Panc1 (cell line): Measurements from ENCODE around the gene TECR. TPM values are rescaled to one million over a fixed set of nuclear protein-coding genes. Genes with fewer than 3 reads are reported as not detected.

Experiments used
- ATAC-seq: fragments of 200-7000 bp; cut with Tn5 transposase; 2 replicates; pipeline ENCODE4 v1.9.1; 2020; ENCODE audit warnings: mild to moderate bottlenecking, moderate library complexity
- BruUV-seq: library from RNA; stranded (reverse); fragments of 400-500 nt; replicated peaks from 2 replicates; lab custom pipeline; 2021; lab: Mats Ljungman, UMichigan
- CTCF ChIA-PET: fragments of 300-600 bp; sonication (Branson Sonifier 250); formaldehyde crosslinking; loops from one replicate; lab custom pipeline; 2022; ENCODE audit warnings: antibody characterized with exemption; lab: Charles Lee
- POLR2A ChIA-PET: fragments of 300-600 bp; sonication (Branson Sonifier 250); formaldehyde crosslinking; loops from one replicate; lab custom pipeline; 2022; ENCODE audit warnings: antibody characterized with exemption; lab: Charles Lee
- DNase-seq: peaks from one replicate; pipeline ENCODE4 v3.0.0-alpha.2; 2010; ENCODE audit warnings: low read depth, low spot score
- H3K27ac ChIP-seq: 2 replicates; pipeline ENCODE4 v1.5.1; 2011; ENCODE audit warnings: mild to moderate bottlenecking, low read length, inconsistent platforms
- H3K27me3 ChIP-seq: fragments of 200-500 bp; sonication (Bioruptor generic); 2 replicates; pipeline ENCODE4 v1.6.0; 2014; ENCODE audit warnings: low read length, inconsistent platforms; ENCODE audit not compliant: control insufficient read depth, insufficient read depth
- H3K36me3 ChIP-seq: fragments of 200-500 bp; sonication (Bioruptor generic); 2 replicates; pipeline ENCODE4 v1.5.1; 2014; ENCODE audit warnings: inconsistent platforms, mild to moderate bottlenecking, low read length, moderate library complexity; ENCODE audit not compliant: control insufficient read depth, insufficient read depth
- H3K4me1 ChIP-seq: 2 replicates; pipeline ENCODE4 v1.5.1; 2011; ENCODE audit warnings: inconsistent platforms, mild to moderate bottlenecking, low read length, moderate library complexity; ENCODE audit not compliant: control insufficient read depth, insufficient read depth
- H3K4me3 ChIP-seq, 2 experiments: 2 replicates each; pipeline ENCODE4 v1.5.1; 2011 to 2012; ENCODE audit warnings: low read depth in 2 of 2, low read length in 2 of 2, mild to moderate bottlenecking in 2 of 2, inconsistent platforms in 1 of 2, moderate library complexity in 1 of 2
- H3K9me3 ChIP-seq: fragments of 200-500 bp; sonication (Bioruptor generic); 2 replicates; pipeline ENCODE4 v1.5.1; 2014; ENCODE audit warnings: low read depth, mild to moderate bottlenecking, inconsistent platforms, low read length, moderate library complexity; ENCODE audit not compliant: control insufficient read depth, insufficient read depth
- POLR2AphosphoS5 ChIP-seq: IDR thresholded peaks from 2 replicates; pipeline ENCODE4 v1.6.1; 2012; ENCODE audit warnings: mild to moderate bottlenecking, low read depth, low read length, moderate library complexity
- SIN3A ChIP-seq: IDR thresholded peaks from 2 replicates; pipeline ENCODE4 v1.6.1; 2012; ENCODE audit warnings: low read depth, mild to moderate bottlenecking, low read length, moderate library complexity, borderline replicate concordance; ENCODE audit not compliant: insufficient read depth
- TCF7L2 ChIP-seq: IDR thresholded peaks from 2 replicates; pipeline ENCODE4 v1.6.1; 2011; ENCODE audit warnings: mild to moderate bottlenecking, low read depth, low read length, inconsistent platforms
- in situ Hi-C: cut with HindIII; loops from 2 replicates; pipeline ENCODE4 v1.10.0; 2016; ENCODE audit warnings: low sequenced_read_pairs, low pct_unique_long_range_greater_than_20kb
- intact Hi-C: fragments of 100-400 bp; cut with micrococcal nuclease; formaldehyde crosslinking; loops from one replicate; pipeline ENCODE4 v1.10.0; 2022; ENCODE audit not compliant: unreplicated experiment
- total RNA-seq: library from RNA; stranded (reverse); gene quantifications from one replicate; pipeline ENCODE4 v1.2.1, GENCODE V29; 2021; ENCODE audit not compliant: unreplicated experiment
- TF ChIP-seq, protein P1 (sequence below), 2 experiments: IDR thresholded peaks; 2 replicates each; pipeline ENCODE4 v1.6.1; 2011 to 2012; ENCODE audit warnings: low read depth in 2 of 2, control low read depth in 1 of 2, low read length in 1 of 2, mild to moderate bottlenecking in 1 of 2, moderate library complexity in 1 of 2; ENCODE audit not compliant: insufficient read depth in 1 of 2
- TF ChIP-seq, protein P2 (sequence below): fragments of 450-650 bp; IDR thresholded peaks from 2 replicates; pipeline ENCODE4 v1.5.1; 2017; ENCODE audit warnings: mild to moderate bottlenecking

The TECR gene
- total RNA-seq, 1 experiment from 2014 or later = 233 TPM

DNA sequence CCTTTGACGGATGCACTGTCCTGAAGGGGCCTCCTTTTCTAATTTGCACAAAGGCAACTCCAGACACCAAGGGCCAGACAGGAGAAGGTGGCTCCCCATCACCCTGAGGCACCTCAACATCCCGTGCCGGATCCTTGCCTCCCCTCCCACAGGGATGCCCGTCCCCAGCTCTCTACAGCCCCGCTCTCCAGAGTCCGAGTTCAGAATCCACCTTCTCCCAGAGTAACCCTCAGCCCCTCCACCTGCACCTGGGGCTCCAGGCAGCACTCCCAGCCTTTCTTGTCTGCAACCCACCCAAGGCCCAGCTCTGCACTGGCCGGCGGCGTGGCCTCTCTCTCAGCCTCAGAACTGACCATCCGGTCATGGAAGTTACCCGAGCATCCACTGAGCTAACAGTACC, 37.7 kb downstream of the TECR start:
- intact Hi-C loops (no loop called here), in situ Hi-C loops (no loop called here)
- Histone ChIP-seq H3K9me3 (no peaks in the 10 kb centered on the region), H3K27ac (no peak overlapping the region), H3K4me3 (no peak overlapping the region), H3K36me3 (peaks cover 2% of the 10 kb centered on the region; the same call in 1 of the 2 replicates), H3K4me1 (peaks cover 15% of the 10 kb centered on the region), H3K27me3 (no peaks in the 10 kb centered on the region)
- BruUV-seq = no TSS peak
- no peak for TF ChIP-seq TCF7L2
- DNase-seq = no peak
- POLR2A ChIA-PET = no interaction called here
- CTCF ChIA-PET = interaction anchor here (0.6 kb wide), 1 partner anchor 1680 kb away, joined by 3 read pairs; no protein-coding TSS in a partner anchor
- no peak for ATAC-seq

DNA sequence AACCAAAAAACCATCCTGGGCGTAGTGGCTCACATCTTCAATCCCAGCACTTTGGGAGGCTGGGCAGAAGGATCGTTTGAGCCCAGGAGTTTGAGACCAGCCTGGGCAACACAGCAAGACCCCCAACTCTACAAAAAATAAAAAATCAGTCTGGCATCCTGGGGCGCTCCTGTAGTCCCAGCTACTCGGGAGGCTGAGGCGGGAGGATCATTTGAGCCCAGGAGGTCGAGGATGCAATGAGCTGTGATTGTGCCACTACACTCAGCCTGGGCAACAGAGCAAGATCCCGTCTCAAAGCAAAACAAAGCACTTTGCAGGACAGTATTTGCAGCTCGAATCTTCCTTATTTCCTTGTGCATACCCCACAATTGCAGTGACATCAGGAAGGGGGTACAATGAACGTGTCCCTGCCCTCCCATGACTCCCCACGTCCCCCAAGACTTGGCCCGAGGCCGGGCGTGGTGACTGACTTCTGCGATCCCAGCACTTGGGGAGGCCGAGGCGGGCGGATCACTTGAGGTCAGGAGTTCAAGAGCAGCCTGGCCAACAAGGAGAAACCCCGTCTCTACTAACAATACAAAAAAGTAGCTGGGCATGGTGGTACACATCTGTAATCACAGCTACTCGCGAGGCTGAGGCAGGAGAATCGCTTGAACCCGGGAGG, 41.6 kb downstream of the TECR start:
- CTCF ChIA-PET = no interaction called here
- peak overlapping the region; percentile 60 to 76 for H3K4me3 ChIP-seq
- POLR2A ChIA-PET = no interaction called here
- TF ChIP-seq, protein P1, sequence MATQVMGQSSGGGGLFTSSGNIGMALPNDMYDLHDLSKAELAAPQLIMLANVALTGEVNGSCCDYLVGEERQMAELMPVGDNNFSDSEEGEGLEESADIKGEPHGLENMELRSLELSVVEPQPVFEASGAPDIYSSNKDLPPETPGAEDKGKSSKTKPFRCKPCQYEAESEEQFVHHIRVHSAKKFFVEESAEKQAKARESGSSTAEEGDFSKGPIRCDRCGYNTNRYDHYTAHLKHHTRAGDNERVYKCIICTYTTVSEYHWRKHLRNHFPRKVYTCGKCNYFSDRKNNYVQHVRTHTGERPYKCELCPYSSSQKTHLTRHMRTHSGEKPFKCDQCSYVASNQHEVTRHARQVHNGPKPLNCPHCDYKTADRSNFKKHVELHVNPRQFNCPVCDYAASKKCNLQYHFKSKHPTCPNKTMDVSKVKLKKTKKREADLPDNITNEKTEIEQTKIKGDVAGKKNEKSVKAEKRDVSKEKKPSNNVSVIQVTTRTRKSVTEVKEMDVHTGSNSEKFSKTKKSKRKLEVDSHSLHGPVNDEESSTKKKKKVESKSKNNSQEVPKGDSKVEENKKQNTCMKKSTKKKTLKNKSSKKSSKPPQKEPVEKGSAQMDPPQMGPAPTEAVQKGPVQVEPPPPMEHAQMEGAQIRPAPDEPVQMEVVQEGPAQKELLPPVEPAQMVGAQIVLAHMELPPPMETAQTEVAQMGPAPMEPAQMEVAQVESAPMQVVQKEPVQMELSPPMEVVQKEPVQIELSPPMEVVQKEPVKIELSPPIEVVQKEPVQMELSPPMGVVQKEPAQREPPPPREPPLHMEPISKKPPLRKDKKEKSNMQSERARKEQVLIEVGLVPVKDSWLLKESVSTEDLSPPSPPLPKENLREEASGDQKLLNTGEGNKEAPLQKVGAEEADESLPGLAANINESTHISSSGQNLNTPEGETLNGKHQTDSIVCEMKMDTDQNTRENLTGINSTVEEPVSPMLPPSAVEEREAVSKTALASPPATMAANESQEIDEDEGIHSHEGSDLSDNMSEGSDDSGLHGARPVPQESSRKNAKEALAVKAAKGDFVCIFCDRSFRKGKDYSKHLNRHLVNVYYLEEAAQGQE (IDR thresholded peaks at IDR 0.05; ENCODE audit: insufficient read depth in 1 of 2, low read depth in 2 of 2, low read length in 1 of 2) = no peak
- no peak for TF ChIP-seq TCF7L2
- TF ChIP-seq SIN3A = no peak
- DNase-seq = no peak
- no peak for ATAC-seq
- H3K27ac ChIP-seq = peak overlapping the region; percentile 85
- intact Hi-C loops (no loop called here), in situ Hi-C loops (no loop called here)
- BruUV-seq = no TSS peak
- H3K27me3 ChIP-seq = no peaks in the 10 kb centered on the region
- peaks cover 2% of the 10 kb centered on the region; the same call in 1 of the 2 replicates for H3K36me3 ChIP-seq
- H3K4me1 ChIP-seq = peaks cover 3% of the 10 kb centered on the region
- H3K9me3 ChIP-seq = no peaks in the 10 kb centered on the region

DNA sequence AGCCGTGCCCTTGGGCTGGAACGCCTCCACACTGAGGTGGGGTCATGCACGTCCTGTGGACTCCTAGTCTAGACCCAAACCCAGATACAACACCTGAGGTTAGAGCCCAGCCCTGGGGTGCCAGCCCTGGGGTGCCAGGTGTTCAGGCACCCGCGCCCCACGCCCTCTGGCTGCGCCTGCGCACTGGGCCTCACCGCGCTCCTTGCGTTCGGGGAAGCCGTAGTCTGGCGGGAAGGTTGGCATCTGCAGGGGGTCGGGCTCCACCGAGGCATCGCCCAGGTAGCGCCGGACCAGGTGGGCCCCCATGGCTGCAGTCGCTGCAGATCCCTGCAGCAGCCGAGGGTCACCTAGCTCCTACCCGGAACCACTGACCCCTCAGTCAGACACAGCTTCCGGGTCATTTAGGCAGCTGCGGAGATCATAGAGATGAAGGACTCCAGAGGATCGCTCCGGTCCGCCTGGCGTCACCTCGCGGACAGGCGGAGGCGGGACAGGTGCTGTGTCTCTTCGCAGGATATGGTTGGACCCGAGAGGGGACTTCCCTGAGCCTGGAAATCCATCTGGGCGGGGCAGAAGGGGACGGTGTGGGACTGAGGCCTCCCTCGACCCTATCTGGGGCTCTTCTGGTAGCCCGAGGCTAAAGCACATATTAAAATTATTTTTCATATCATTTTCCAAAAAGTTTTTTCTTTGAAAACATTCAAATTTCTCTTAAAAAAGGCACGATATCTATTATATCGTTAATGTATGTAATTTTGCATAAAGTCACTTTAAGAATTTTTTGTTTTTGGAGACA, 42.5 kb downstream of the TECR start, which contains the start of gene NDUFB7:
Gene NDUFB7, minus strand, starts transcription at position 372 of the 796 bp plus-strand sequence. Its CDS starts 66 bp downstream, at position 306.
- CTCF ChIA-PET = interaction anchor here (0.7 to 1.0 kb wide), 2 partner anchors 15 to 115 kb away, joined by 3 to 4 read pairs; no protein-coding TSS in a partner anchor
- POLR2A ChIA-PET = no interaction called here
- TF ChIP-seq, protein P2, sequence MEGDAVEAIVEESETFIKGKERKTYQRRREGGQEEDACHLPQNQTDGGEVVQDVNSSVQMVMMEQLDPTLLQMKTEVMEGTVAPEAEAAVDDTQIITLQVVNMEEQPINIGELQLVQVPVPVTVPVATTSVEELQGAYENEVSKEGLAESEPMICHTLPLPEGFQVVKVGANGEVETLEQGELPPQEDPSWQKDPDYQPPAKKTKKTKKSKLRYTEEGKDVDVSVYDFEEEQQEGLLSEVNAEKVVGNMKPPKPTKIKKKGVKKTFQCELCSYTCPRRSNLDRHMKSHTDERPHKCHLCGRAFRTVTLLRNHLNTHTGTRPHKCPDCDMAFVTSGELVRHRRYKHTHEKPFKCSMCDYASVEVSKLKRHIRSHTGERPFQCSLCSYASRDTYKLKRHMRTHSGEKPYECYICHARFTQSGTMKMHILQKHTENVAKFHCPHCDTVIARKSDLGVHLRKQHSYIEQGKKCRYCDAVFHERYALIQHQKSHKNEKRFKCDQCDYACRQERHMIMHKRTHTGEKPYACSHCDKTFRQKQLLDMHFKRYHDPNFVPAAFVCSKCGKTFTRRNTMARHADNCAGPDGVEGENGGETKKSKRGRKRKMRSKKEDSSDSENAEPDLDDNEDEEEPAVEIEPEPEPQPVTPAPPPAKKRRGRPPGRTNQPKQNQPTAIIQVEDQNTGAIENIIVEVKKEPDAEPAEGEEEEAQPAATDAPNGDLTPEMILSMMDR = peak; percentile 92
- no peak for TF ChIP-seq SIN3A
- TF ChIP-seq, protein P1 (IDR thresholded peaks at IDR 0.05; ENCODE audit: insufficient read depth in 1 of 2, low read depth in 2 of 2, low read length in 1 of 2) = 0 out of 4 replicates have a peak, but pooled peaks of 1 of the 2 experiments have one; percentile 8
- TF ChIP-seq POLR2AphosphoS5 = peak; percentile 68
- intact Hi-C loops (no loop called here), in situ Hi-C loops (no loop called here)
- ATAC-seq = peak; percentile 95
- Histone ChIP-seq H3K4me3 (peak within 1 kb of the TSS; percentile 60 to 76), H3K27ac (peak within 1 kb of the TSS; percentile 85), H3K9me3 (no peaks in the 10 kb centered on the region), H3K27me3 (no peaks in the 10 kb centered on the region), H3K4me1 (peaks cover 3% of the 10 kb centered on the region), H3K36me3 (peaks cover 2% of the 10 kb centered on the region; the same call in 1 of the 2 replicates)
- BruUV-seq = TSS peak; percentile 72
- peak; percentile 82 for DNase-seq
